GM10248 (cell line): ENCODE results near the gene ADAMTS16.

ENCODE experiments used
- CTCF ChIA-PET: fragments of 300-600 bp; sonication (Branson Sonifier 250); formaldehyde crosslinking; extraction: SDS; loops from one replicate; lab custom pipeline; 2021; ENCODE audit warnings: antibody characterized with exemption; lab: Yijun Ruan, JAX
- POLR2A ChIA-PET: fragments of 350-650 bp; sonication (Branson Sonifier 250); formaldehyde crosslinking; extraction: SDS; loops from one replicate; lab custom pipeline; 2020; ENCODE audit warnings: antibody characterized with exemption; lab: Yijun Ruan, JAX
- DNase-seq: peaks from one replicate; pipeline ENCODE4 v3.0.0; 2012; ENCODE audit errors: extremely low spot score
- TF ChIP-seq, protein P1 (sequence below): IDR thresholded peaks from 2 replicates; pipeline ENCODE4 v1.5.1; 2012; ENCODE audit warnings: mild to moderate bottlenecking, low read depth; ENCODE audit errors: extremely low read depth, missing control alignments, control extremely low read depth

The ADAMTS16 gene

GRCh38 chr5:5367739-5368138 is 227.6 kb downstream of the ADAMTS16 start:
- TF ChIP-seq, protein P1, sequence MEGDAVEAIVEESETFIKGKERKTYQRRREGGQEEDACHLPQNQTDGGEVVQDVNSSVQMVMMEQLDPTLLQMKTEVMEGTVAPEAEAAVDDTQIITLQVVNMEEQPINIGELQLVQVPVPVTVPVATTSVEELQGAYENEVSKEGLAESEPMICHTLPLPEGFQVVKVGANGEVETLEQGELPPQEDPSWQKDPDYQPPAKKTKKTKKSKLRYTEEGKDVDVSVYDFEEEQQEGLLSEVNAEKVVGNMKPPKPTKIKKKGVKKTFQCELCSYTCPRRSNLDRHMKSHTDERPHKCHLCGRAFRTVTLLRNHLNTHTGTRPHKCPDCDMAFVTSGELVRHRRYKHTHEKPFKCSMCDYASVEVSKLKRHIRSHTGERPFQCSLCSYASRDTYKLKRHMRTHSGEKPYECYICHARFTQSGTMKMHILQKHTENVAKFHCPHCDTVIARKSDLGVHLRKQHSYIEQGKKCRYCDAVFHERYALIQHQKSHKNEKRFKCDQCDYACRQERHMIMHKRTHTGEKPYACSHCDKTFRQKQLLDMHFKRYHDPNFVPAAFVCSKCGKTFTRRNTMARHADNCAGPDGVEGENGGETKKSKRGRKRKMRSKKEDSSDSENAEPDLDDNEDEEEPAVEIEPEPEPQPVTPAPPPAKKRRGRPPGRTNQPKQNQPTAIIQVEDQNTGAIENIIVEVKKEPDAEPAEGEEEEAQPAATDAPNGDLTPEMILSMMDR = no peak
- no peak for DNase-seq
- ChIA-PET CTCF (no interaction called here), POLR2A (no interaction called here)

- POLR2A ChIA-PET = no interaction called here
- TF ChIP-seq, protein P1 = no peak
- no peak for DNase-seq
- CTCF ChIA-PET = interaction anchor here (0.6 to 1.4 kb wide), 4 partner anchors 11 to 33 kb away, joined by 3 to 4 read pairs (median 4); no protein-coding TSS in a partner anchor
Measured at GRCh38 chr5:5369051-5369605, 229.0 kb downstream of the ADAMTS16 start.
